GM12891 (cell line): ENCODE results near the gene UBQLN1.
A peak's percentile ranks its signal among the peaks of the same experiment; 100 is the strongest.

Experiments used
- PAX5 ChIP-seq: IDR thresholded peaks from 2 replicates; pipeline ENCODE4 v1.6.1; 2011; ENCODE audit warnings: low read length, moderate library complexity, mild to moderate bottlenecking; ENCODE audit not compliant: insufficient read depth, severe bottlenecking
- POLR2A ChIP-seq: IDR thresholded peaks from 2 replicates; pipeline ENCODE4 v1.6.1; 2011; ENCODE audit warnings: low read depth, low read length, control low read depth
- POLR2AphosphoS5 ChIP-seq: IDR thresholded peaks from 2 replicates; pipeline ENCODE4 v1.6.1; 2011; ENCODE audit warnings: low read depth, low read length, control low read depth
- POU2F2 ChIP-seq: IDR thresholded peaks from 2 replicates; pipeline ENCODE4 v1.6.1; 2011; ENCODE audit warnings: low read depth, mild to moderate bottlenecking, control low read depth, low read length, moderate library complexity
- SPI1 ChIP-seq: IDR thresholded peaks from 2 replicates; pipeline ENCODE4 v1.6.1; 2011; ENCODE audit warnings: low read depth, low read length, control low read depth
- TAF1 ChIP-seq: IDR thresholded peaks from 2 replicates; pipeline ENCODE4 v1.6.1; 2011; ENCODE audit warnings: low read depth, low read length, control low read depth

- peak; percentile 98 for TF ChIP-seq SPI1
- TF ChIP-seq POLR2AphosphoS5: no peak
- TF ChIP-seq TAF1: no peak
- TF ChIP-seq POU2F2: no peak
- TF ChIP-seq POLR2A: no peak
- TF ChIP-seq PAX5: no peak
These were observed 46.7 kb upstream of the UBQLN1 start for GRCh38 chr9:83754383-83754977.
